ENCODE data around the gene SLC4A2.

- no peak for TF ChIP-seq CTCF (IDR thresholded peaks at IDR 0.05; ENCODE audit: poor library complexity)
- TF ChIP-seq EZH2phosphoT487 (IDR thresholded peaks at IDR 0.05; ENCODE audit: low read depth, severe bottlenecking, unreplicated experiment), result no peak
These were observed 11.2 kb downstream of the SLC4A2 start for GRCh38 chr7:151070574-151070960.

Data from hepatocyte (in vitro differentiated cells).